GM21576 (cell line): ENCODE measurements around the gene DLG2.
"Not testable (repeated sequence)": the region's sequence is repeated elsewhere in the genome, so short reads cannot be mapped to it uniquely, and the experiment has no call there.

Source experiments
- ATAC-seq: cut with Tn5 transposase; IDR thresholded peaks from one replicate; pipeline ENCODE4 v1.9.1; 2021; ENCODE audit warnings: mild to moderate bottlenecking, moderate library complexity; ENCODE audit not compliant: unreplicated experiment

The DLG2 gene

DNA sequence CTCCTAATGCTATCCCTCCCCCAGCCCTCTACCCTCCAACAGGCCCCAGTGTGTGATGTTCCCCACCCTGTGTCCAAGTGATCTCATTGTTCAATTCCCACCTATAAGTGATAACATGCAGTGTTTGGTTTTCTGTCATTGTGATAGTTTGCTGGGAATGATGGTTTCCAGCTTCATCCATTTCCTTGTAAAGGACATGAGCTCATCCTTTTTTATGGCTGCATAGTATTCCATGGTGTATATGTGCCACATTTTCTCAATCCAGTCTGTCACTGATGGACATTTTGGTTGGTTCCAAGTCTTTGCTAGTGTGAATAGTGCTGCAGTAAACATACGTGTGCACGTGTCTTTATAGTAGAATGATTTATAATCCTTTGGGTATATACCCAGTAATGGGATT, 277.6 kb downstream of the DLG2 start:
- ATAC-seq = not testable (repeated sequence)

DNA sequence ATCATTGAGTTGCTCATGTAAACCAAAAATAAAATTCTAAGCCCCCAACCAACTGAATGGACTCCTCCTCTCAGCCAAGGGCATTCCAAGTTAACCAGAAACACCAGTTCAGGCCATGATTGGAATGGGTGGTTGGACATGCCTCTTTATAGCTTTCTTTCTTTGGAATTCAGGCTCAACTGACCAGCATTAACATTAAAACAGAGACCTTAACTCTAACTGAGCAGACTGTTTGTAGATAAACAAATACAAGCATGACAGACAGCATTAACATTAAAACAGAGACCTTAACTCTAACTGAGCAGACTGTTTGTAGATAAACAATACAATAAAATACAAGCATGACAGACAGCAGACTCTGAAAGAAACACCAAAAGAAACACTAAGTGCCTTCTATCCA, 278.2 kb downstream of the DLG2 start:
- no peak for ATAC-seq

DNA sequence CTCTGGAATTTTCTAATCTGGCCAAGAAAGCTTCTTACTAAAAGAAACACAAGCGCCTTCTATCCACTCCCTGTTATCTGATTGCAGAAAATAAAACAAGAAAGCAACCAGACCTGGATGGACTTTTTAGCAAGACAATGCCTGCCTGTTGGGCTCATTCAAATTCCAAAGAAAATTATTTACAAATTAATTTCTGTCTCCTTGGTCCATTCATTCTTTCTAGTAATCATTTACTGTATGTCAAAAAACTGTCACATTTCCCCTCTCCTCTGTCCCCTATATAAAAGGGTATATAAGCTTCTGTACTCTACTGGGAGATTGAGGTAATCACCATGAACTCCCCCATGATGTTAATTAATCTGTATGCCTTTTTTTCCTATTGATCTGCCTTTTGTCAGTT, 279.9 kb downstream of the DLG2 start:
- no peak for ATAC-seq

DNA sequence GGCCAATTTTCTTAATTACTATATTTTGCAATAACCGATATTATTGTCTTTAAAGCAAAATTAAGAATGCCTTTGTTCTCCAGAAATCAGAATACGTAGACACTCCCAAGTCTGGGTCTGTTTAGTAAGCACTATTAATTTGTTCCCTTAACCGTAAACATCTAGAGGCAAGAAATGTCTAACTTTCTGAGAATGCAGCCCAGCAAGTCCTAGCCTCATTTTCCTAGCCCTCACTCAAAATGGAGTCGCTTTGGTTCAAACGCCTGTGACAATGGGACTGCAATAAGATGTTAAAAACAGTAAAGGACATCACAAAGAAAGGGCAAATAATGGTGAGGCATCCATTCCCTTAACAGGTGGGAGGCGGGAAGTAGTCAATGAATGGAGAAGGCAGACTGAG, 280.7 kb downstream of the DLG2 start:
- no peak for ATAC-seq

DNA sequence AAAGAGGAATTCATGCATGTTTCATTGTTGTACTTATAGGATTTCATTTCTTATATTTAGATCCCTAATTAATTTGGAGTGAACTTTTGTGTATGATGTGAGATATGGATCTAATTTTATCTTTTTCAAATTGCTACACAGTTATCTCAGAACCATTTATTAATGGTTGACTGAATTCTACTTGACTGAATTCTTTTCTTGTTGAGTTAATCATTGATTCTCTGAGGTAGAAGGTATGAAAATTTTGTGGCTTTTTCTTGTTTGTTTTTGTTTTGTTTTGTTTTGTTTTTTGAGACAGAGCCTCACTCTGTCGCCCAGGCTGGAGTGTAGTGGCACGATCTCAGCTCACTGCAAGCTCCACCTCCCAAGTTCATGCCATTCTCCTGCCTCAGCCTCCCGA, 286.3 kb downstream of the DLG2 start:
- not testable (repeated sequence) for ATAC-seq

DNA sequence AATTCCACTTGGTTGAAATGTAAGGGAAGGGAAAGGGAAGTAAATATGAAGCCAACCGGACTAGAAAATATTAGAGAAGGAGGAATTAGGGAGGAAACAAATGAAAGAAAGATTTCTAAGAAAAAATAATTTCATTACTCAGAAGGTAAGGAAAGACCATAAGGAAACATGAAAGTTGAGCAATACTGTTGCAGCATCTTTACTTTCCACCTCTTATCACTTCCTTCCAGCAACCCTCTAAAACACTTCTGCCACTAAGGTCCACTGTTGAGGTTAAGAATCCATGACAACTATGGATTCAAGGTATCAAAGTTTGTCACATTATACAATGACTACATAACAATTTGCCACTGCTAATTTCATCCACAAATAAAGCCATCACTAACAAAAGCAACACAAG, 308.6 kb downstream of the DLG2 start:
- ATAC-seq = no peak

DNA sequence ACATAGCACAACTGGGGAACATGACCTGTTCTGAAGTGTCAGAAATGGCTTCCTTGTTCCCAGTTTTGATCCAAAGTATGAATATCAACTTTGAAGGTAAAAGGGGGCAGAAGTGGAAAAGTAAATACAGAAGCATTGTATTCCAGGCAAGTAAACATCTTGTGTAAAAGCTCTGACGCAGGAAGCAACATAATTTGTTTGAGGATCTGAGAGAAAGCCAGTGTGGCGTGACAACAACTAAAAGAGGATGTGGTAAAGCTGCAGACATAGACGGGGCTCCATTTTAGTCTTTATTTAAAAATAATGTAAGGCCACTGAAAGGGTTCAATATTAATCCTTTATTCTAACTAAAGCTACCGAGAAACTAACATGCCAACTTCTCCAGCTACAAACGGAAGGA, 310.2 kb downstream of the DLG2 start:
- peak; percentile 99 for ATAC-seq

DNA sequence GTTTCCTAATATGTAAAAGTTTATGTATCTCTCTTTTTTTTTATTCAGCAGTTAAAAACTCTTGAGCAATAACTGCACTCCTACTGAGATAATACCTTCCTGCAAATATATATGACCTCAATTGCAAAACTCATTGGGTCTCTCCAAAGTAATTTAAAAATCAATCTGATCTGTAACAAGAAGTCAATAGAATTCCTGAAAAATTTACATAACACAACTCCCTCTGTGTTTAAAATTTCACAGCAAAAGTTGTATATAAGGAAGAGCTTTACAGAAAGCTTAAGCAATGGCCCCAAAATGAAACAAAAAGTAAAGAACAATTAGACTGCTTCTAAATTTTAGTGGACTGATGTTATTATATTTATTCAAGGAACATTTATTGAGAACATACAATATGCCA, 313.4 kb downstream of the DLG2 start:
- no peak for ATAC-seq

DNA sequence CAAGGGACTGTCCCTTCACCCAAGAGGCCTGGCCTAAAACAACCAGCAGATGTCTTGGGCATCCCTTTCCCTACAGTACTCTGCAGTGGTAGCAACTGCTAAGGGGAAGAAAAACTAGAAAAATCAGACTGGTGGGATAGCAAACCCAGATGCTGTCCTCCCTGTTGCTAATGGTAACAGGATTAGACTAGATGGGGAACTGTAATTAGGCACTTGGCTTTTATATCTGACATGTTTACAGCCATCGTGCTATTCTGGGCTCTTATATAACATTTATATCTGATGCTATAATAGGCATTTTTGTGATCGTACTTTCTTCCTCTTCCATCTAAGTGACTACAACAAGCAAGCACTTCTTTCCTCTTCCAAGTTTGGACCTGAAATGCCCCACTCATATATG, 316.7 kb downstream of the DLG2 start:
- ATAC-seq = no peak

DNA sequence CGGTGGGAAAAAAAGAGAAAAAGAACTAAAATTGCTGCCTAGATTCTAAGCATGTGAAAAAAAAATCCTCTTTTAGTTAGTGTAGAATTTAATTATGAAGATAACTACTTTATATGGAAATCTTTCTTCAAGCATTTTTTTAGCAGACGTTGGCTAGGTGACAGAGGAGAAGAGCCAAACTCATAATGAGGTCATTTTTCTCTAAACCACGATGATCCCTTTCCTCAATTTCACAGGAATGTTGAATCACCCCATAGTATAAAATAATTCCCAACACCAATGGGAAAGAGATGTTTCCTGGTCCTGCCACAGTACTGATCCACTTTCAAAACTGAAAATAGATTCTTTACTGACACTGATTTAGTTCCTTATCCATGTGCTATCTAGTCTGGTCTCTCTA, 319.8 kb downstream of the DLG2 start:
- no peak for ATAC-seq

DNA sequence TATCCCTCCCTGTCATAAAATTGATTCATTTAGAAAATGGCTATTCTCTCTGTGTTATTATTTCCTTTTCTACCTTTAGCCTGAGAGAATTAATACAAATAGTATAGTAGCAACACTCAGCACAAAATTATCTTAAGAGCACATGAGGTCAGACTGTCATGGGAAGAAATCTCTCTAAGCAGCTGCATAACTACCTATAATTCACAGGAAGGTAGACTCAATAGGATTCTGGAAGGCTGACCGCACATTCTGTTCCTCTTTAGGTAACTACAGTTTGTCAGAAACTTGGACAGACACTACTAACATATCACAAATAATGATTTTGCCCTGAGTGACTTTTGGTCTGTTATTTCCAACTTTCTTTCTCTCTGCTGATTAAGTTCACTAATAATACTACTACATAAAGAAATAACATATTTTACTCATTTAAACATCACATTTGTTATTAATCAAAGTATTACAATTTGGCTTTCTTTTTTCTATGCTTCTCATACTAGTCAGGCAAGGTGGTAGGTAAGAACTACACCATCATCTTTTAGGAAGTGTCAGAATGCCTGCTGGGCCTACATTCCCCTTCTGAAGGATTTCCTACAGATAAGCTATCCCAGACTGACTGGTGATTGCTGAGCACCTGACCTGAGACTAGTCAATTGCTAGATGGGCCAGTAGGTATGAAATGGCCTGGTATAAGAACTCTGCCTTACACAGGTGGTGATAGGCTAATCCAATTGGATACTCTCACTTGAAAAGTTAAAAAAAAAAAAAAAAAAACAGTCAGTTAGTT, 325.1 kb downstream of the DLG2 start:
- no peak for ATAC-seq

DNA sequence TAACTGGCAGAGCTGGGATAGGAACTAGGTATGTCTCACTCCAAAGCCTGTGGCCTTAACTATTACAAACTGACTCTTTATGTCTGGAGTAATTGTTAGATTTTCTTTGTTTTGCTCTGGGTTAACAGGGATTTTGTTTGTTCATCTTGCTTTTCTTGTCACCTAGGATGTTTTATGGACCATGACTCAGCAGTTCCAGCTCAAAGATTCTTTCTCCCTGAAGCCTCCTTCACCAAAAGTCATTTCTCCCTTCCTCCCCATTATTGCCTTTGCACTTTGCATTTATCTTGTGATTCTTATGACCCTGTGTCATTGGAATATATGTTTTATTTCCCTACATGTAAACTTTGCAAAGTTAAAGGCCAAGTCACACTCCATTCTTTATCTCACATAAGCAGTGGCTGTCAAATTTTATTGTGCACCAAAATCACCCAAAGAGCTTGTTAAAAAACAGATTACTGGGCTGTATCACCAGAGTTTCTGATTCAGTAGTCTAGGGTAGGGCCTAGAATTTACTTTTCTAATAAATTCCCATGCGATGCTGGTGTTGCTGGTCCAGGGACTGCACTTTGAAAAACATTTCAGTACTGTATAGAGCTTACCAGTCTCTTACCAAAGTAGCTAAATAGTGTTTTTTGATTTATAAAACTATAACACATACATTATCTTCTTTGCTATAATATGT, 327.7 kb downstream of the DLG2 start:
- ATAC-seq = no peak

DNA sequence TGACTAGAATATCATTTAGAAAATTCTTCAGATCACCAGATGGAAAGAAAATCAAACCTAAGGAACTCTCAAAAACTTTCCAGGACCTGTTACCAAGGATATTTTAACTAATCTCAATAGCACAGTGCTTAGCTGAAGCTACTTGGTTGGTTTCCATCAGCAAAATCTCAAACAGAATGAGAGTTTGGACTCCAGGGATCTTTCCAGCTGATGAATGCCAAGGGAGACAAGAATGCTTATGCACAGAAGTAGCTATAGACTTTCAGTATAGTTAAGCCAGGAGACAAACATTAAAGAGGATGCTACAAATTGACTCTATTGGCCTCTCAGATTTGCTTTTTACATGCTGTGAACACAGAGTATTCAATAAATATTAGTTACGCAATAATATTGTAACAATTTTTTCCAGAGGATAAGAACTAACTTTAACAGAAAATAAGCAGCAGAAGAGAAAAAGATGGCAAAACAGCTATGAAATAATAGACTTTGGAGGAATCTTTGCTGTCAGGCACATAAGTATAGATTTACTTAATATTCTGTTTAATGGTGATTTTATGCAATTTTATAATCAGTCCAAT, 331.4 kb downstream of the DLG2 start:
- ATAC-seq = no peak

DNA sequence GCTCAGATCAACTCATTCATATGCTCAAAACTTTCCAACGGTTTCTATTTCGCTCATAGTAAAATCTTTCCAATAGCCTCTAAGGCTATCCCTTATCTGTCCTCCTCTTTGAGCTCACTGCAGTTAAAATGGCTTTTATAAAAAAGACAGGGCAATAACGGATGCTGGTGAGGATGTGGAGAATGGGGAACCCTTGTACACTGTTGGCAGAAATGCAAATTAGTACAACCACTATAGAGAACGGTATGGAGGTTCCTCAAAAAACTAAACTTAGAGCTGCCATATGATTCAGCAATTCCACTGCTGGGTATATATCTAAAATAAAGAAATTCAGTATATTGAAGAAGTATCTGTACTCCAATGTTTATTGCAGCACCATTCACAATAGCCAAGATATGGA, 345.6 kb downstream of the DLG2 start:
- no peak for ATAC-seq

DNA sequence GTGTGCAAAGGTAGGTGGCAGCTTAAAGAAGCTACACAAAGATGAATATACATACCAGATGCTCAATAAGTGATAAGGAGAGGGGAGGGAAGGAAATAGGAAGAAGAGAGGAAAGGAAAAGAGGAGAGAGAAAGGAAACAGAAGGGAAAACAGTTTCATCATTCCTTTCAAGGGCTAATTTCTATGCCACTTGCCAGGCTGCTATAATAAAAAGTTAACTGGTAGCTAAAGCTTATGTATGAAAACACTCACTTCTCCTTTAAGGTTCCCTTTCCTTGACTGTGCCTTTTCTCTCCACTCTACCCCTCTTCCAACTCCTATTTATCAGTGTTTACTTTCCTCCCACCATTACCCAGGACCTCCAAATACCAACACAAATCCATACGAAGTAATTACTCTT, 347.9 kb downstream of the DLG2 start:
- ATAC-seq = no peak

DNA sequence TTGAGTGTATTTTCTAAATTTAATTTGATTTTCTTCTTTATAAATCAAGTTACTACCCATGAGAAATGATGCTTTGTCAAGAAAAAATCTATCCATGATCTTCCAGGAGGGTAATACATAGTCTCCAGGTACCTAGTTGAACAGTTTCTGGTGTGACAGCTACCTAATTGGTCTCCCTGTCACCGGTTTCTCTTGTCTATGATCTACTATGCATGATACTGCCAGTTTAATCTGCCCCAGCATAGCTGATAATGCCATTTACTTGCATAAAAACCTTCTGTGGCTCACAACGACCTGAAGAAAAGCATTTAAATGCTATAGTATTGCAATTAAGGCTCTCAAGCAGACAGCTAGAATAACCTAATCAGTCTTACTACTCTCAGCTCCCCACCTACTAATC, 349.5 kb downstream of the DLG2 start:
- ATAC-seq = no peak

DNA sequence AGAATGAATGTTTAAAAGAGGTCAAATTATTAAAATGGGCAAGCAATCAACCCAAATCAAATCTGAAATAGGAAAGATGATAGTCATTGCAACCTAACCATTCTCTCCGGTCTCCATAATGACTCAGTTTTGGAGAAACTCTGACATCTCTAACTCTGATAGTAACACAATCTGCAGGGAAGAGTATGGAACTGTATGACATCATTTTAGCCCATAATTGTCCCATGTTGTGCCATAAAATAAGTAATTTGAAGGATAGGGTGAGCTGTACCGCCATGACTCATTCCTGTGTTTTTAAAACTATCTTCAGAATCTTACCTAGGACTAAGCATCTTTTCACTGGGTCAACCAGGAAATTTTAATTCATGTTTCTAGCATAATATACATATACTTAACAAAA, 350.8 kb downstream of the DLG2 start:
- no peak for ATAC-seq

DNA sequence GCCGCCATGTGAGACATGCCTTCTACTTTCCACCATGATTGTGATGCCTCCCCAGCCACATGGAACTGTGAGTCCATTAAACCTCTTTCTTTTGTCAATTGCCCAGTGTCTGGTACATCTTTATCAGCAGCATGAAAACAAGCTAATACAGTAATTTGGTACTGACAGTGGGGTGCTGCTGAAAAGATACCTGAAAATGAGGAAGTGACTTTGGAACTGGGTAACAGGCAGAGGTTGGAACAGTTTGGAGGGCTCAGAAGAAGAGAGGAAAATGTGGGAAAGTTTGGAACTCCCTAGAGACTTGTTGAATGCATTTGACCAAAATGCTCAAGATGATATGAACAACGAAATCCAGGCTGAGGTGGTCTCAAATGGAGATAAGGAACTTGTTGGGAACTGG, 356.8 kb downstream of the DLG2 start:
- ATAC-seq = not testable (repeated sequence)

DNA sequence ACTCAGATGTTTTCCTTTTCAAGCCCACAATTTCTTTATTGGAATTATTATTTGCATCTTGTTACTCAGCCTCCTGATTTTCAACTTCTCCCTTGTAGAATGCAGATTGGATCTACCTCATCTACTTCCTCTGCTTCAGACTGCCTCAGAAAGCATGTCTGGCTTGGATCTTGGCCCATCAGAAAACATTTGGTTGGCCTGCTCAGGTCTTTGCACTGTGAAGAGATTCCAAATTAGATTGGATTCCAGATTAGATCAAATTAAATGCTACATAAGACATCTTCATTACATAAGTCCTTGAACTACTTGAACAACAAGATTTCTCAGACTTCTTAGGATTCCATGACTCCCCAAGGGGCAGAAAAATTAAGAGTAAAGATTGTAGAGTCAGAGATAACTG, 358.0 kb downstream of the DLG2 start:
- ATAC-seq = no peak

DNA sequence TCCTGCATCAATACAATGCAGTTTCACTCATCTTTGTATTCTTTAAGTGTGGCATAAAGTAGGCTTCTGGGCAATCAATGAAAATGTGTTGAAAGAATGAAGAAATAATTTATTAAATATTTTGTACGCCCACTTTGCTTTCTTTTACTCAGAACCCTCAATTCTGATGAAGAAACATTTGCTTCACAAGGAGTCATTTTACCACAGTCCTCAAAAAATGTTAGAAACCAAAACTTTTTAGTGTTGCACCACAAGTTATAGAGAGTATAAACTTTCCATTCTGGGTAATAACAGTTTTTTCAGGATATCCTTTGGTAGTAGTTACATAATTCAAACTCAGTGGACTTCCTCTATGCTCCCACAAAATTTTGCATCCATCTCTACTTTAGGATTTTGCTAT, 360.5 kb downstream of the DLG2 start:
- no peak for ATAC-seq

DNA sequence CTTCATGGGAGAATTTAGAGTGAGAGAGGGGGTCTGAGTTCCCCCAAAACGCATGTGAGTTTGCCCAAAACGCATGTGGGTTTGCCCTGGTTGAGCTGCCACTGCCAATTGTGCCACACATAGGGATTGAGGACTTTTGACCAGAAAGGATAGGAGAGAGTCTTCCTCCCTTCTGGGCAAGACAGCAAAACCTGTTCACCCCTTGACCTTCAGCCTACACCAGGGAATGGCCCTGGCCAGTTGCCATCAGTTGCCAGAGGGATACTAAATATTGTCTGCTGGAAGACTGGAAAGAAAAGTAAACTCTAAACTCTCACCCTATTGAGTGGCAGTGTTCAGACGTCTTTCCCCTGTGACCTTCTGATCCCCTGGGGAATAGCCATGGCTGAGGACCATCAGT, 363.8 kb downstream of the DLG2 start:
- ATAC-seq = no peak

DNA sequence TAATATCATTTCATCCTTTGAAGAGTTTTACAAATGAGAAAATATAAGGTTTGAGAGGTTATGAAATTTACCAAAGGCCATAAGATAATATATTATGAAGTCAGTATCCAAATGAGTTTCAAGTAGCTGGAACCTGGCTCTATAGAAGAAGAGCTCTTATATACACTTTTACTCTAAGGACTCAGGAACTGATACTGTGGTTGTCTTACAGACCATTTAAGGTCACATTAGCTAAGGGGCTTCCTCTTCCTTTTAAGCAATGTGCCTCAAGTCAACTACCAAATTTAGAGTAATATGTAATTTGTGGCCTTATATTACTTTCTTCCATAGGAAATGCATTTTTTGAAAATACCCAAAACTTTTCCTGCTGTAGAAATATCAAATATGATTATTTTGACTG, 369.3 kb downstream of the DLG2 start:
- ATAC-seq = no peak
